IPS-11a (cell line): Measurements from ENCODE around the gene GPR176.
A peak's percentile ranks its signal among the peaks of the same experiment; 100 is the strongest.

Experiments used
- H3K4me3 ChIP-seq: one replicate; pipeline ENCODE4 v1.5.1; 2013; ENCODE audit warnings: low read depth, low read length, control low read depth

The GPR176 gene

DNA sequence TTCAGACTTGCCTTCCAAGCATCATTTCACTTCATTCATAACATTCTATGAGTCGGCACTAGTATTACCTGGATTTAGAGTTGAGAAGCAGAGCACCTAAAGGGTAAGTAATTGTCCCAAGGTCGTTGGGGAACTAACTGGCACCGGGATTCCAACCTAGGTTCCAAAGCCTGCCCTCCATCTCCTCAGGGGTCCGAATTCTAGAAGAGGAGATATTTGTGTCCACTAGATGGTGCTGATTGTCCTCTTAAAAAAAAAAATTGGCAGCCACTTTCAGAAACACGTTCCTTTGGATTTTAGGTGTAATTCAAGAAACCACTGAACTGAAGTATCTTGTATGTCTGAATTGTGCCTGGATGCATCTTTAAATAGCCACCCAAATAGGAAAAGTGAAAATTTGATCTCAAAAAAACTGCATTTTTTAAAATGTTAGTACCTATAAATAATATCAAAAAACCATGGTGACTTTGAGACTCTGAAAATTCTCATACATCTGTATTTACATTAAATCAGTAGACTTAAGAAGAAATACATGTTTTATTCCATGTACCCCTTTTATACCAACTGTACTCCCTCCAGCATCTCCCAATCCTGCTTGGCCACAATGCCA is 133.5 kb downstream of the GPR176 start:
- H3K4me3 ChIP-seq, result no peak overlapping the region

GRCh38 chr15:39785841-39786240 is 134.2 kb downstream of the GPR176 start:
- H3K4me3 ChIP-seq, result no peak overlapping the region

- H3K4me3 ChIP-seq, result no peak overlapping the region
Observed at GRCh38 chr15:39785139-39785538, 134.9 kb downstream of the GPR176 start.

- no peak overlapping the region for H3K4me3 ChIP-seq
Observed at GRCh38 chr15:39784638-39785037, 135.4 kb downstream of the GPR176 start.

- H3K4me3 ChIP-seq, result no peak overlapping the region
Observed at GRCh38 chr15:39784125-39784524, 135.9 kb downstream of the GPR176 start.

DNA sequence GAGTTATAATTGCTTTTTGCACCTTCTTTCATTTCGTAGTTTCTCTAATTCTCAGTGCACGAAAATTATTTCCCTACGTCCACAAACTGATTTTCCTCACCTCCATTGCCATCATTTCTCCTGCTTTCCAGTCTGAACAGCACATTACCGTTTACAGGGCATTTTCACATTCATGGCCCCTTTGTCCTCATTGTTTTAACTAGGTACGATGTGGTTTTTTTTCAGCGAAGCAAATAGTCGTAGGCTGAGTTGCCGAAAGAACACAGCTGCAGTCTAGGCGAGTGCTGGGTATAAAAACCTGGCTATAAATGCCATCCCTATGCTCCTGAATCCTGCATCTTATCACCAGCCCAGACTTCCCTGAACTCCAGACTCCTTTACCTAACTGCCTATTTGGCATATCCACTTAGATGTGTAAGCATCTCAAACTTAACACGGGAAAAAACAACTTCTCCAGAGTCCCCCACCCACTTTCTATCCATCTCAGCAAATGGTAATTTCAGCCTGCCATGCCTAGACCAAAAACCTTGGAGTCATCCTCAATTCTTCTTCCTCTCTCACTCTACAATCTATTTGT is 136.7 kb downstream of the GPR176 start:
- peak overlapping the region; percentile 92 for H3K4me3 ChIP-seq

GRCh38 chr15:39782441-39783138 is 137.5 kb downstream of the GPR176 start, which contains the start of gene FSIP1:
Gene FSIP1, minus strand, starts transcription at chr15:39782841. Its CDS starts 6,317 bp downstream, at chr15:39776524.
- H3K4me3 ChIP-seq, result peak within 1 kb of the TSS; percentile 92

GRCh38 chr15:39781967-39782302 is 138.1 kb downstream of the GPR176 start:
- H3K4me3 ChIP-seq, result peak overlapping the region; percentile 38

GRCh38 chr15:39781147-39781966 is 138.7 kb downstream of the GPR176 start:
- H3K4me3 ChIP-seq, result no peak overlapping the region

- H3K4me3 ChIP-seq, result no peak overlapping the region
Observed at GRCh38 chr15:39778021-39778420, 142.0 kb downstream of the GPR176 start.

DNA sequence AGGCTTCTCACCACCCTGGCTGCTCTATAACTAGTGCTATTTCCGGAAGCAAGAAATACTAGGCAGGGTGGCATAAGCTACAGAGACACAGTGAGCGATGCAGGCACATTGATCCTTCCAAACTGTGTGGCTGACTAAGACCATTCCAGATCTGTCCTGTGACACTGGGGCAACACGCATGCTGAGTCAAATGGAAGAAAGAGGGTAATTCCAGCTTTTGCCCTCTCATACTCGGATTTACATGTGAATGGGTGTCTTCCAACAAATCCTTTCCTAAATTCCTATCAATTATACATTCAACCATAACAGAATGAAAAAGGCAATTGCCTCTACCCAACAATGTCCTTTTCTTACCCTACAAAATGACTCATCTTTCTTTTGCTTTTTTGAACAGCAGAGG is 142.6 kb downstream of the GPR176 start:
- H3K4me3 ChIP-seq, result no peak overlapping the region

GRCh38 chr15:39776068-39776467 is 144.0 kb downstream of the GPR176 start:
- H3K4me3 ChIP-seq, result no peak overlapping the region

GRCh38 chr15:39774688-39775267 is 145.3 kb downstream of the GPR176 start:
- no peak overlapping the region for H3K4me3 ChIP-seq

GRCh38 chr15:39770748-39771689 is 149.0 kb downstream of the GPR176 start:
- H3K4me3 ChIP-seq, result no peak overlapping the region

DNA sequence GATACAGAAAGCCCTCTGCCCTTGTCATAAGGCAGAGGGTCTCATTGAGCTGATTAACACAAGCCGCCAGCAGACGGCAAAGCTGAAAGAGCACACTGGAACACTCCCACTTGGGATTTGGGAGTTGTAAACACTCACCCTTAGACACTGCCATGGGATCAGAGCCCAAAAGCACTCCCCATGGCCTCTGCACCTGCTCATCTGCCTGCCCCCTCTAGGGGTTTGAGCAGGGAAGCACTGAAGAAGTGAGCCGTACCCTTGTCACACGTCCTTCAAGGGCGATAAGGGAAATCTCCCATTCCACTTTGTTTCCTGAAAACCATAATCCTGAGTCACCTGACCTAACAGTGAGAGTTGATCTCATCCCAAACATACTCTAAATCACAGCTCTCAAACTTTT is 152.1 kb downstream of the GPR176 start:
- no peak overlapping the region for H3K4me3 ChIP-seq

- no peak overlapping the region for H3K4me3 ChIP-seq
Observed at GRCh38 chr15:39761006-39761405, 159.1 kb downstream of the GPR176 start.

GRCh38 chr15:39756806-39757522 is 163.1 kb downstream of the GPR176 start:
- no peak overlapping the region for H3K4me3 ChIP-seq

GRCh38 chr15:39752991-39753390 is 167.1 kb downstream of the GPR176 start:
- no peak overlapping the region for H3K4me3 ChIP-seq

DNA sequence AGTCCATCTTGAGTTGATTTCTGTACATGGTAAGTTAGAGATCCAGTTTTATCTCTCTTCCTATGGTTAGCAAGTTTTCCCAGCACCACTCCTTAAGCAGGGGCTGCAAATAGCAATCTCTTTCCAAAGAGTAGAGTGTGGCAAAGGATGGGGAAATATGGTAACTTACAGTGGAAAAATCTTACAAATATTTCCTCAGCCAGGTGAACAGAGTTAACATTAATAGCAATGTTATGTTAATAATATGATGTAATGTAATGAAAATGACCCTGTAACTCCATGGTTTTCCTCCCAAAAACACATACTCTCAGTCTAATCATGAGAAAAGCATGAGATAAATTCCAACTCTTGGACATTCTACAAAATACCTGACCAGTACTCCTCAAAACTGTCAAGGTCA is 167.8 kb downstream of the GPR176 start:
- no peak overlapping the region for H3K4me3 ChIP-seq
